H9 (cell line): ENCODE measurements around the gene INPP4A. TPM values are rescaled to one million over a fixed set of nuclear protein-coding genes. Genes with fewer than 3 reads are reported as not detected.

Source experiments
- DNase-seq: peaks from one replicate; pipeline ENCODE4 v3.0.0-alpha.2; 2017
- H2AFZ ChIP-seq: one replicate; pipeline ENCODE4 v1.6.1; 2013; ENCODE audit warnings: mild to moderate bottlenecking, low read length, control low read depth, moderate library complexity
- H2AK5ac ChIP-seq: 2 replicates; pipeline ENCODE4 v1.6.1; 2013; ENCODE audit warnings: low read length, control low read depth, mixed read lengths; ENCODE audit not compliant: insufficient read length
- H2BK120ac ChIP-seq: one replicate; pipeline ENCODE4 v1.6.1; 2013; ENCODE audit warnings: low read depth, mild to moderate bottlenecking, low read length, control low read depth, inconsistent platforms; ENCODE audit not compliant: poor library complexity, severe bottlenecking
- H2BK12ac ChIP-seq: 2 replicates; pipeline ENCODE4 v1.6.1; 2013; ENCODE audit warnings: low read length, control low read depth, mixed read lengths, low read depth; ENCODE audit not compliant: insufficient read length
- H2BK15ac ChIP-seq: 2 replicates; pipeline ENCODE4 v1.6.1; 2013; ENCODE audit warnings: low read depth, low read length, control low read depth
- H2BK20ac ChIP-seq: one replicate; pipeline ENCODE4 v1.6.1; 2013; ENCODE audit warnings: low read depth, mild to moderate bottlenecking, low read length, control low read depth, inconsistent platforms; ENCODE audit not compliant: poor library complexity, severe bottlenecking
- H2BK5ac ChIP-seq: 2 replicates; pipeline ENCODE4 v1.6.1; 2013; ENCODE audit warnings: low read length, control low read depth, mixed read lengths; ENCODE audit not compliant: insufficient read length
- H3K14ac ChIP-seq: 2 replicates; pipeline ENCODE4 v1.6.1; 2013; ENCODE audit warnings: low read length, control low read depth; ENCODE audit not compliant: insufficient read depth
- H3K18ac ChIP-seq: 2 replicates; pipeline ENCODE4 v1.6.1; 2013; ENCODE audit warnings: low read depth, mild to moderate bottlenecking, mixed read lengths, low read length, control low read depth; ENCODE audit not compliant: insufficient read length
- H3K23ac ChIP-seq: 2 replicates; pipeline ENCODE4 v1.6.1; 2013; ENCODE audit warnings: low read length, control low read depth, mixed read lengths, low read depth; ENCODE audit not compliant: insufficient read length
- H3K23me2 ChIP-seq: 2 replicates; pipeline ENCODE4 v1.6.1; 2013; ENCODE audit warnings: low read depth, mild to moderate bottlenecking, mixed read lengths, low read length, control low read depth; ENCODE audit not compliant: insufficient read length, poor library complexity, severe bottlenecking
- H3K27ac ChIP-seq: 2 replicates; pipeline ENCODE4 v1.5.1; 2013; ENCODE audit warnings: low read length, control low read depth, mixed read lengths, low read depth; ENCODE audit not compliant: insufficient read length
- H3K27me3 ChIP-seq: 2 replicates; pipeline ENCODE4 v1.6.1; 2013; ENCODE audit warnings: low read length, control low read depth, inconsistent platforms; ENCODE audit not compliant: insufficient read depth
- H3K4ac ChIP-seq: 2 replicates; pipeline ENCODE4 v1.6.1; 2013; ENCODE audit warnings: low read depth, mild to moderate bottlenecking, control low read depth, inconsistent platforms, low read length, moderate library complexity
- H3K4me1 ChIP-seq: 2 replicates; pipeline ENCODE4 v1.6.1; 2013; ENCODE audit warnings: low read length, control low read depth, inconsistent platforms; ENCODE audit not compliant: insufficient read depth
- H3K4me2 ChIP-seq: 2 replicates; pipeline ENCODE4 v1.6.1; 2013; ENCODE audit warnings: low read length, control low read depth, mixed read lengths; ENCODE audit not compliant: insufficient read length, insufficient read depth
- H3K56ac ChIP-seq: 2 replicates; pipeline ENCODE4 v1.6.1; 2013; ENCODE audit warnings: low read depth, mild to moderate bottlenecking, mixed read lengths, low read length, control low read depth; ENCODE audit not compliant: insufficient read length
- H3K79me1 ChIP-seq: 2 replicates; pipeline ENCODE4 v1.6.1; 2013; ENCODE audit warnings: low read depth, mild to moderate bottlenecking, moderate library complexity, low read length, control low read depth, inconsistent platforms; ENCODE audit not compliant: insufficient read depth, poor library complexity, severe bottlenecking
- H3K79me2 ChIP-seq: 2 replicates; pipeline ENCODE4 v1.6.1; 2013; ENCODE audit warnings: low read length, control low read depth, inconsistent platforms; ENCODE audit not compliant: insufficient read depth
- H3K9ac ChIP-seq: 2 replicates; pipeline ENCODE4 v1.6.1; 2013; ENCODE audit warnings: low read length, control low read depth, mixed read lengths; ENCODE audit not compliant: insufficient read length; ENCODE audit errors: extremely low read depth
- H3K9me3 ChIP-seq: one replicate; pipeline ENCODE4 v1.6.1; 2013; ENCODE audit warnings: low read depth, low read length, inconsistent platforms; ENCODE audit not compliant: control insufficient read depth
- H3T11ph ChIP-seq: one replicate; pipeline ENCODE4 v1.6.1; 2013; ENCODE audit warnings: mild to moderate bottlenecking, low read length, control low read depth, inconsistent platforms
- H4K20me1 ChIP-seq: one replicate; pipeline ENCODE4 v1.6.1; 2013; ENCODE audit not compliant: control insufficient read depth, insufficient read length, insufficient read depth
- H4K5ac ChIP-seq: 2 replicates; pipeline ENCODE4 v1.6.1; 2013; ENCODE audit warnings: low read depth, mild to moderate bottlenecking, mixed read lengths, low read length, control low read depth; ENCODE audit not compliant: insufficient read length
- H4K8ac ChIP-seq: replicated peaks from 2 replicates; pipeline ENCODE4 v1.6.1; 2013; ENCODE audit warnings: low read length, control low read depth, mixed read lengths, low read depth; ENCODE audit not compliant: insufficient read length
- H4K91ac ChIP-seq: 2 replicates; pipeline ENCODE4 v1.6.1; 2013; ENCODE audit warnings: low read depth, mild to moderate bottlenecking, moderate library complexity, mixed read lengths, low read length, control low read depth; ENCODE audit not compliant: insufficient read length
- H3K27ac Mint-ChIP-seq, 3 experiments: 2 replicates in 2 of 3; 3 replicates in 1 of 3; pipeline ENCODE4 v1.8.0; 2020 to 2021; ENCODE audit warnings: mixed read lengths in 3 of 3, mild to moderate bottlenecking in 1 of 3, moderate library complexity in 1 of 3
- H3K27me3 Mint-ChIP-seq: 2 replicates; pipeline ENCODE4 v1.8.0; 2021; ENCODE audit warnings: low read depth, mild to moderate bottlenecking, moderate library complexity, mixed read lengths
- H3K36me3 Mint-ChIP-seq, 3 experiments: 2 replicates in 2 of 3; 3 replicates in 1 of 3; pipeline ENCODE4 v1.8.0; 2020 to 2021; ENCODE audit warnings: low read depth in 3 of 3, mixed read lengths in 3 of 3; ENCODE audit not compliant: insufficient read depth in 1 of 3
- H3K4me1 Mint-ChIP-seq, 2 experiments: 2 replicates each; pipeline ENCODE4 v1.8.0; 2020; ENCODE audit warnings: mixed read lengths in 2 of 2
- H3K4me3 Mint-ChIP-seq, 2 experiments: 2 replicates in 1 of 2; 3 replicates in 1 of 2; pipeline ENCODE4 v1.8.0; 2020 to 2021; ENCODE audit warnings: mild to moderate bottlenecking in 2 of 2, mixed read lengths in 2 of 2, moderate library complexity in 1 of 2
- H3K9me3 Mint-ChIP-seq, 2 experiments: 2 replicates in 1 of 2; 3 replicates in 1 of 2; pipeline ENCODE4 v1.8.0; 2020; ENCODE audit warnings: mild to moderate bottlenecking in 2 of 2, mixed read lengths in 2 of 2, moderate library complexity in 1 of 2
- CTCF ChIP-seq: fragments of 200-600 bp; sonication (generic); conservative IDR thresholded peaks from 3 replicates; pipeline ENCODE4 v1.8.0; 2021; ENCODE audit warnings: antibody characterized with exemption, mild to moderate bottlenecking
- WGBS: extraction: QIAGEN DNeasy Blood & Tissue Kit; methylation state at CpG from one replicate; pipeline ENCODE4 v1.1.7; 2013; ENCODE audit warnings: missing lambda C conversion rate, low lambda C conversion rate, mixed read lengths; ENCODE audit not compliant: insufficient read length; ENCODE audit errors: extremely low coverage; 5-methylcytosine and 5-hydroxymethylcytosine counted together
- total RNA-seq: library from RNA; stranded (reverse); gene quantifications from 2 replicates; pipeline ENCODE4 v1.2.1, GENCODE V29; 2021

The INPP4A gene
- total RNA-seq, 1 experiment from 2014 or later: 55.2 TPM

- no peak overlapping the region for H3K14ac ChIP-seq
- no peak overlapping the region for H3K4me3 Mint-ChIP-seq
- DNase-seq: no peak
- no peak overlapping the region for H2AK5ac ChIP-seq
- no peak overlapping the region for H3K56ac ChIP-seq
- TF ChIP-seq CTCF: no peak
- H3K27ac ChIP-seq: no peak overlapping the region
- H2BK20ac ChIP-seq: no peak overlapping the region
- no peak overlapping the region for H3K4me2 ChIP-seq
- no peak overlapping the region for H2BK15ac ChIP-seq
- H3K4me1 ChIP-seq: no peaks in the 10 kb centered on the region
- H3K9ac ChIP-seq: no peak overlapping the region
- H3K23ac ChIP-seq: no peak overlapping the region
- no peaks in the 10 kb centered on the region for H3K27me3 ChIP-seq
- WGBS: no CpG with 5 or more reads among the region's 2 CpGs
- H3K9me3 ChIP-seq: no peaks in the 10 kb centered on the region
- H4K8ac ChIP-seq: no peak overlapping the region
- peaks cover 3 to 5% of the 10 kb centered on the region in 2 experiments; a peak in 3 of 5 replicates for H3K9me3 Mint-ChIP-seq
- no peak overlapping the region for H4K5ac ChIP-seq
- H2BK5ac ChIP-seq: no peak overlapping the region
- H3K4me1 Mint-ChIP-seq: 0 out of 4 replicates have a peak, but pooled peaks cover 3% of the 10 kb centered on the region in 2 experiments
- H3K36me3 Mint-ChIP-seq: peaks cover 18 to 53% (median 41%) of the 10 kb centered on the region in 3 experiments
- H4K91ac ChIP-seq: no peak overlapping the region
- no peaks in the 10 kb centered on the region for H3K27me3 Mint-ChIP-seq
- H3K18ac ChIP-seq: no peak overlapping the region
- H2AFZ ChIP-seq: no peak overlapping the region
- H2BK12ac ChIP-seq: no peak overlapping the region
- H4K20me1 ChIP-seq: no peaks in the 10 kb centered on the region
- H3K79me1 ChIP-seq: no peaks in the 10 kb centered on the region
- H3K27ac Mint-ChIP-seq: no peak overlapping the region
- no peak overlapping the region for H3K4ac ChIP-seq
- H2BK120ac ChIP-seq: no peak overlapping the region
- no peak overlapping the region for H3T11ph ChIP-seq
- no peaks in the 10 kb centered on the region for H3K23me2 ChIP-seq
- H3K79me2 ChIP-seq: no peaks in the 10 kb centered on the region
Measured at GRCh38 chr2:98522854-98523253, 78.2 kb downstream of the INPP4A start.
